Panc1 (cell line): ENCODE results near the gene WDR1.

Source experiments
- CTCF ChIP-seq: fragments of 450-650 bp; IDR thresholded peaks from 2 replicates; pipeline ENCODE4 v1.5.1; 2017; ENCODE audit warnings: mild to moderate bottlenecking
- POLR2AphosphoS5 ChIP-seq: IDR thresholded peaks from 2 replicates; pipeline ENCODE4 v1.6.1; 2012; ENCODE audit warnings: mild to moderate bottlenecking, low read depth, low read length, moderate library complexity
- REST ChIP-seq, 2 experiments: IDR thresholded peaks; 2 replicates each; pipeline ENCODE4 v1.6.1; 2011 to 2012; ENCODE audit warnings: low read depth in 2 of 2, control low read depth in 1 of 2, low read length in 1 of 2, mild to moderate bottlenecking in 1 of 2, moderate library complexity in 1 of 2; ENCODE audit not compliant: insufficient read depth in 1 of 2
- SIN3A ChIP-seq: IDR thresholded peaks from 2 replicates; pipeline ENCODE4 v1.6.1; 2012; ENCODE audit warnings: low read depth, mild to moderate bottlenecking, low read length, moderate library complexity, borderline replicate concordance; ENCODE audit not compliant: insufficient read depth
- TCF7L2 ChIP-seq: IDR thresholded peaks from 2 replicates; pipeline ENCODE4 v1.6.1; 2011; ENCODE audit warnings: mild to moderate bottlenecking, low read depth, low read length, inconsistent platforms

- no peak for TF ChIP-seq CTCF
- TF ChIP-seq POLR2AphosphoS5: no peak
- no peak for TF ChIP-seq REST (IDR thresholded peaks at IDR 0.05; ENCODE audit: insufficient read depth in 1 of 2, low read depth in 2 of 2, low read length in 1 of 2)
- TF ChIP-seq TCF7L2: no peak
- no peak for TF ChIP-seq SIN3A
Observed at GRCh38 chr4:10100734-10101216, 15.8 kb downstream of the WDR1 start.
